ENCODE measurements around the gene HNMT.

DNA sequence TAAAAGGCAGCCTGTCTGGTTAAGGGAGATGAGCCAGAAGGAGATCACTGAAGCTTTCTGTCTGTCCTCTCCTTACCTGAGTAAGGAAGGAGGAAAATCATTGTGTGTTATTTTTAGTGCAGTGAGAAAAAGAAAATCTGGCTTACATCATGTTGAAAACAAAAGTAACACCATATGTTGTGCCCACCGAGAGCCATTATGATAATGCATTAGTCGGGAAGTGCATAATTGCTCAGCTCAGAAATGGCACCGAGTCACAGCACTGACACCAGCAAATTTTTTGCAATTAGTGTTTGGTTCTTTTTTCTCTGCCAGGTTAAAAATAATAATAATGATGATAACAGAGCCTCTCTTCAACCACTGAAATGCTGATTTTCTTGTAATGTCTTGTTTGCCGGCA, 46.6 kb downstream of the HNMT start:
- TF ChIP-seq, protein P1, sequence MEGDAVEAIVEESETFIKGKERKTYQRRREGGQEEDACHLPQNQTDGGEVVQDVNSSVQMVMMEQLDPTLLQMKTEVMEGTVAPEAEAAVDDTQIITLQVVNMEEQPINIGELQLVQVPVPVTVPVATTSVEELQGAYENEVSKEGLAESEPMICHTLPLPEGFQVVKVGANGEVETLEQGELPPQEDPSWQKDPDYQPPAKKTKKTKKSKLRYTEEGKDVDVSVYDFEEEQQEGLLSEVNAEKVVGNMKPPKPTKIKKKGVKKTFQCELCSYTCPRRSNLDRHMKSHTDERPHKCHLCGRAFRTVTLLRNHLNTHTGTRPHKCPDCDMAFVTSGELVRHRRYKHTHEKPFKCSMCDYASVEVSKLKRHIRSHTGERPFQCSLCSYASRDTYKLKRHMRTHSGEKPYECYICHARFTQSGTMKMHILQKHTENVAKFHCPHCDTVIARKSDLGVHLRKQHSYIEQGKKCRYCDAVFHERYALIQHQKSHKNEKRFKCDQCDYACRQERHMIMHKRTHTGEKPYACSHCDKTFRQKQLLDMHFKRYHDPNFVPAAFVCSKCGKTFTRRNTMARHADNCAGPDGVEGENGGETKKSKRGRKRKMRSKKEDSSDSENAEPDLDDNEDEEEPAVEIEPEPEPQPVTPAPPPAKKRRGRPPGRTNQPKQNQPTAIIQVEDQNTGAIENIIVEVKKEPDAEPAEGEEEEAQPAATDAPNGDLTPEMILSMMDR (IDR thresholded peaks at IDR 0.05), result no peak
- TF ChIP-seq EZH2 (IDR thresholded peaks at IDR 0.05; ENCODE audit: borderline replicate concordance, insufficient read depth, low read depth, low read length, poor library complexity, severe bottlenecking), result no peak

Data from B cell (primary cell).